Astrocyte of the cerebellum (primary cell): Measurements from ENCODE around the gene GGN.

Source experiments
- DNase-seq: peaks from one replicate; pipeline ENCODE4 v3.0.0-alpha.2; 2011; ENCODE audit warnings: low read depth
- H3K4me3 ChIP-seq: 2 replicates; pipeline ENCODE4 v1.5.1; 2011; ENCODE audit warnings: mild to moderate bottlenecking, low read depth, low read length, moderate library complexity
- in situ Hi-C: cut with HindIII; loops from 2 replicates; pipeline ENCODE4 v1.10.0; 2017; ENCODE audit warnings: low sequenced_read_pairs
- TF ChIP-seq, protein P1 (sequence below): IDR thresholded peaks from 2 replicates; pipeline ENCODE4 v1.5.1; 2012; ENCODE audit warnings: low read length, low read depth, moderate library complexity, mild to moderate bottlenecking; ENCODE audit errors: missing control alignments

GGN gene

GRCh38 chr19:38362076-38362945, 25.5 kb downstream of the GGN start:
- TF ChIP-seq, protein P1, sequence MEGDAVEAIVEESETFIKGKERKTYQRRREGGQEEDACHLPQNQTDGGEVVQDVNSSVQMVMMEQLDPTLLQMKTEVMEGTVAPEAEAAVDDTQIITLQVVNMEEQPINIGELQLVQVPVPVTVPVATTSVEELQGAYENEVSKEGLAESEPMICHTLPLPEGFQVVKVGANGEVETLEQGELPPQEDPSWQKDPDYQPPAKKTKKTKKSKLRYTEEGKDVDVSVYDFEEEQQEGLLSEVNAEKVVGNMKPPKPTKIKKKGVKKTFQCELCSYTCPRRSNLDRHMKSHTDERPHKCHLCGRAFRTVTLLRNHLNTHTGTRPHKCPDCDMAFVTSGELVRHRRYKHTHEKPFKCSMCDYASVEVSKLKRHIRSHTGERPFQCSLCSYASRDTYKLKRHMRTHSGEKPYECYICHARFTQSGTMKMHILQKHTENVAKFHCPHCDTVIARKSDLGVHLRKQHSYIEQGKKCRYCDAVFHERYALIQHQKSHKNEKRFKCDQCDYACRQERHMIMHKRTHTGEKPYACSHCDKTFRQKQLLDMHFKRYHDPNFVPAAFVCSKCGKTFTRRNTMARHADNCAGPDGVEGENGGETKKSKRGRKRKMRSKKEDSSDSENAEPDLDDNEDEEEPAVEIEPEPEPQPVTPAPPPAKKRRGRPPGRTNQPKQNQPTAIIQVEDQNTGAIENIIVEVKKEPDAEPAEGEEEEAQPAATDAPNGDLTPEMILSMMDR: no peak
- DNase-seq: no peak
- peak overlapping the region; percentile 55 for H3K4me3 ChIP-seq
- in situ Hi-C loops: no loop called here

- TF ChIP-seq, protein P1: no peak
- in situ Hi-C loops: no loop called here
- H3K4me3 ChIP-seq: peak overlapping the region; percentile 55
- DNase-seq: no peak
These were observed 26.2 kb downstream of the GGN start for GRCh38 chr19:38361633-38362075.

DNA sequence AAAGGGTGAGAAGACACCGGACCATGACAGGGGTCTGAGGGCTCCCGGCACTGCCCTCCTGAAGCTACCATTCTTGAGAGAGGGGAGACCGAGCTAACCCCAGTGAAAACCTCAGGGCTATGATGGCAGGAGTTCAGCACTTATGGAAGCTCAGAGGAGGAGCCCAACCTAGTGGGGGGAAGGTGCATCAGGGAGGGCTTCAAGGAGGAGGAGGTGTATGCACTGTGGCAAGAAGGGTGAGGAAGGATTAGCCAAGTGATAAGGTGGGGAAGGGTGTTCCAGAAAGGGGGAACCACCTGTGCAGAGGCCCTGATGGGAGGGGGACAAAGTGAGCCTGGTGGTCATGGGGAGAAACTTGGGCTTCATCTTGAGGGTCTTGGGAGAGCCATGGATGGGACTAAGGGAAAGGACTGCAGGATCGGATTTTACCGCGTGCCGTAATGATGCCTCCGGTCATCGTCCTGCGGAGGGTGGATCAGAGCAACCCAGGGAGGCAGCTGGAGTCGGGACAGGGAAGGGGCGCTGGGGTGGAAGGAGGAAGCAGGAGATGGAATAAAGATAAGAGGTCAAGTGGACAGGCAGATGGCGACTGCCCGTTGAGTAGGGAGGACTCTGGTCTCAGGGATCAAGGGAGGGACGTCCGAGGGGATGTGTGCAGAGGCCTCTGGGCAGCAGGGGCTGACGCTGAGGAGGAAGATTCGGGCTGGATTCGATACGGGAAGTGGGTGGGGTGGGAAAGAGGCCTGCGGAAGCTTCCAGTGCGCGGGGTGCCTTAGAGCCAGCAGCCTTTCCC, 26.8 kb downstream of the GGN start:
- in situ Hi-C loops: no loop called here
- TF ChIP-seq, protein P1: no peak
- peak overlapping the region; percentile 55 for H3K4me3 ChIP-seq
- DNase-seq: no peak

- in situ Hi-C loops: no loop called here
- TF ChIP-seq, protein P1: no peak
- DNase-seq: no peak
- no peak overlapping the region for H3K4me3 ChIP-seq
These were observed 27.5 kb downstream of the GGN start for GRCh38 chr19:38360351-38360750.

GRCh38 chr19:38359242-38360021, 28.4 kb downstream of the GGN start:
- DNase-seq: no peak
- no peak overlapping the region for H3K4me3 ChIP-seq
- in situ Hi-C loops: no loop called here
- TF ChIP-seq, protein P1: no peak

DNA sequence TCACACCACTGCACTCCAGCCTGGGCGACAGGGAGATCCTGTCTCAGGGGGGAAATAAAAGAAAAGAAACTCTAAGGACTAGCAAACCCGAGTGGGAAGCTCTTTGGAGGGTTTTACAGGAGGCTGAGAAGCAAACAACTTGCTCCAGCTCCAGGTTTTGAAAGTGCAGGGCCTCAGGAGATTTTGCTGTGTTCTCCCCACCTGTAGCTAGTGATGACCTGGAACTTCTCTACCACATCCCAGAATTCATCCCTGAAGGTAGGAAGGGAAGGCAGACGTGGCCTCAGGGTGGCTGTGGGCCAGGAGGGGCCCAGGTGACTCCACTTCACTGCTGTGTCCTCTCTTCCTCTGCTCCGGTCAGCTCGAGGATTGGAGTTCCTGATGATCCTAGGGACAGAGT, 29.8 kb downstream of the GGN start:
- TF ChIP-seq, protein P1: no peak
- in situ Hi-C loops: no loop called here

More for the DNA sequence above, 29.8 kb downstream of the GGN start:
- no peak overlapping the region for H3K4me3 ChIP-seq
- no peak for DNase-seq
